Adipose tissue (tissue), 3 donors: ENCODE measurements around the gene FGF9. TPM values are rescaled to one million over a fixed set of nuclear protein-coding genes. Genes with fewer than 3 reads are reported as not detected.

Experiments
- H3K27ac ChIP-seq: one replicate; pipeline ENCODE4 v1.5.1; 2013; ENCODE audit warnings: low read depth, low read length
- WGBS, 3 donors: extraction: QIAGEN DNeasy Blood & Tissue Kit; methylation state at CpG; one replicate each; pipeline ENCODE4 v1.1.7; 2013; 5-methylcytosine and 5-hydroxymethylcytosine counted together
- polyA plus RNA-seq, 3 donors: library from polyadenylated mRNA; stranded (reverse); fragments of 200-250 nt; gene quantifications; one replicate each; pipeline ENCODE4 v1.2.3, GENCODE V29; 2013
- donor health status: healthy with polysubstance abuse.
- donor health status: Bipolar disorder and iron deficiency.
- donor health status: healthy.

Gene FGF9
- polyA plus RNA-seq, 3 donors, result 0.09 to 1.0 (median 0.18) TPM

- H3K27ac ChIP-seq, result no peak overlapping the region
- WGBS, 3 donors, result 63 to 70% (median 69%) methylated on average over 3 of the region's 3 CpGs
Measured at GRCh38 chr13:21696865-21697448, 26.1 kb downstream of the FGF9 start.

DNA sequence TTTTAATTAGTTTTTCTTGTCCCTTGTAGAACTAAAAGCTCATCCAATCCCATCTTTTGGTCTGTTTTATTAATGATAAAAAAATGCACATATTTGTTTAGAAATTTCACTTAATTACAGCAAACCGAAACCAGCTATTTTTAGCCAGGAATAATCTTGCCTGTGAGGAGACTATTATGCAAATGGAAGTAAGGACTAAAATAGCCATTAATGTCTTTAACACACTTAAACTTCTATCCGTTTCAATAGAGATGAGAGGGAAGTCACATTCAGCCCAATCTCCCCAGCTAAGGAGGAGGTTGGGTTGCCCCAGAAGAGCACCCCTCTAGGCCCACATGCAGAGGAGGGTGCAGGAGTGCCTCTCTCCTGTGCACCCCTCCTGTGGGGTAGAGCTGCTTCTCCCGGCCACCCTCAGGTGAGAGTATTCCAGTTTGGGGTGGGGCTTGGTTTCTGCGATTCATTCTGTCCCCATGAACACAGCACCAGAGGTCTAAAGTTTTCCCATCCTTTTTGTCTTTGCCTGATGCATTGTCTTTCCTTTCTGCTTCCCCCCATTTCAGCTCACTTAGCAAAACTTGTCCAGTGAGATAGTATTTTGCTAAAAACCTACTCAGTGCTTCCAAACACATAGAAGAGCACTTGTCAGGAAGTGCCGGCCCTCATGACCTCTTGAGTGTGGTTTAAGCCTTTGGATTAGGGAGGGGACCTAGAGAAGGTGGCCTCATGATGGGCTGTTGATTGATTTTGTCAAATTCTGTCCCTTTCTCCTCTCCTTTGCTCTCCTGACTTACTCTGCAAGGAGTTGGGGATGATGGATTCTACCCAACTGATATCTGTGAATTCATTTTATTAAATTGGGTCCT, 28.2 kb downstream of the FGF9 start:
- 68 to 85% (median 69%) methylated on average over 5 of the region's 5 CpGs for WGBS, 3 donors
- H3K27ac ChIP-seq, result no peak overlapping the region

GRCh38 chr13:21701460-21701859, 30.6 kb downstream of the FGF9 start:
- 87 to 91% (median 89%) methylated on average over 10 of the region's 10 CpGs for WGBS, 3 donors
- no peak overlapping the region for H3K27ac ChIP-seq

DNA sequence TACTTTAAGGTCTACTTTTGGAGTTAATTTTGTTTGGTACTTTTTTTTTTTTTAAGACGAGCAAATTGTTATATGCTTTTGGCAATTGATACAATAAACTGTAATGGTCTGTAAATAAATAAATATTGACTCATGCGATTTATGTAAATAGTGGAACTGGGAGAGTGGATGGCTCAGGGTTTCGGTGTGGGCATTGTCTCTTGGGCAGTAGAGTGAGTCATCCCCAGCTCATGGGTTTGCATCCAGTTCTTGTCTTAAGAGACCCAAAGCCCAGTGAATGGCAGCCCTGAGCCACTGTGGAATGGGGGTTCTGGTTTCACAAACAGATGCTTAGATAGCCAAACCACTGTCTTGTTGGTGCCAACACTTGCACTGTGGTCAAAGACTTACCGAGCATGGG, 33.0 kb downstream of the FGF9 start:
- H3K27ac ChIP-seq, result no peak overlapping the region
- 56 to 89% (median 89%) methylated on average over 4 of the region's 4 CpGs for WGBS, 3 donors

GRCh38 chr13:21707586-21707985, 36.7 kb downstream of the FGF9 start:
- 86 to 89% (median 88%) methylated on average over 3 of the region's 3 CpGs for WGBS, 3 donors

DNA sequence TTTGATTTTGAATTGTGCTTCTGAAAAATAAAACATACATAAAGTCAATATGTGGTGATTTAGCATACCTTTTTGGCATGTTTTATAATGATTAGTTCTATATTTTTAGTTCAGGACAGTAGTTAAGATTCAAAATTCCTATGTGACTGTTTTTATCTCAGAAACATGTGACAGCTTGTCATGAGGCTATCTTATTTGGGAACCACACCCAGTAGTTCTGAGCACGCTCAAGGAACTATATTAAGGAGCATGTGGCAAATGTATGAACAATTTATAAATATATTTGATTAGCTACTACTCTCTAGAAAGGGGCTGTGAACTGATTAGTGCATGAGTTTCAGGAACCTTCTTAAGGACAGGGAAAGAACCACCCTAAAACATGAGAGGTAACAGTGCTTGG, 38.8 kb downstream of the FGF9 start:
- 59 to 78% (median 77%) methylated on average over 1 of the region's 1 CpG for WGBS, 3 donors
- no peak overlapping the region for H3K27ac ChIP-seq

More at GRCh38 chr13:21707586-21707985, 36.7 kb downstream of the FGF9 start:
- no peak overlapping the region for H3K27ac ChIP-seq

DNA sequence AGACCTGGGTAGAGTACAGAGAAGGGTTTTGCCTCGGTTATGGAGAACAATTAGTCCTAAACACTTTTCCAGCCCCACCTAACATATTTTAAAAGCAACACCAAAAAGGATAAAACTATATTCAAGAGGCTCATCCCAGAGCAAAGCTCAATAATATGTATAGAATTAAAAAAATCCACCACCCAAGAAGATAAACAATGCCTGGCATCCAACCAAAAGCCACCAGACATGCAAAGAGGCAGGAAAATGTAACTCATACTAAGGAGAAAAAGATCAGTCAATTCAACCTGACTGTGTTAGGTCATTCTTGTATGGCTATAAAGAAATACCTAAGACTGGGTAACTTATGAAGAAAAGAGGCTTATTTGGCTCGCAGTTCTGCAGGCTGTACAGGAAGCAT, 39.3 kb downstream of the FGF9 start:
- no peak overlapping the region for H3K27ac ChIP-seq
- 75 to 82% (median 80%) methylated on average over 2 of the region's 2 CpGs for WGBS, 3 donors

GRCh38 chr13:21717817-21718216, 46.9 kb downstream of the FGF9 start:
- WGBS, 3 donors, result 55 to 61% (median 59%) methylated on average over 4 of the region's 4 CpGs
- H3K27ac ChIP-seq, result no peak overlapping the region

DNA sequence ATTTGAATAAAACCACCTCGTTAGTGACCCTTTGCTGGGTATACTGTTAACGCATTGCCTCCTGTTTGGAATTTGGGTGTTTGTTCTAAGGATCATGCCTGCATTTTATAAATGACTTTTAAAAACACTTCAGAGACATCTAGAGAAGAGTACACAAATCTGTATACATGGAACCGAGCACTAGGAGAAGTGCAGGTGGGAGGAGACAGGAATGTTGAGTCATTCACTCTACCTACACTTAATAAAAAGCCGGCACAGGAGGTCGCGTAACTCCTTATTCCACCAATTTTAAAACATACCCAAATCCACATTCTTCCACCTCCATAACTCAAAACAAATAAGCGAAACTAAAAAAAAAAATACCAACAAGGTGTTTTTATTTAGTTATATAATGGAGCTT, 48.6 kb downstream of the FGF9 start:
- H3K27ac ChIP-seq, result no peak overlapping the region
- 75 to 78% (median 76%) methylated on average over 7 of the region's 7 CpGs for WGBS, 3 donors

- WGBS, 3 donors, result 53 to 74% (median 54%) methylated on average over 17 of the region's 17 CpGs
- H3K27ac ChIP-seq, result no peak overlapping the region
Measured at GRCh38 chr13:21723807-21724505, 53.1 kb downstream of the FGF9 start.

GRCh38 chr13:21730186-21730880, 59.5 kb downstream of the FGF9 start:
- H3K27ac ChIP-seq, result no peak overlapping the region
- 73 to 85% (median 76%) methylated on average over 9 of the region's 9 CpGs for whole genome bisulfite sequencing, 3 donors

- WGBS, 3 donors, result 64 to 72% (median 71%) methylated on average over 9 of the region's 9 CpGs
- no peak overlapping the region for H3K27ac ChIP-seq
Measured at GRCh38 chr13:21733475-21734263, 62.8 kb downstream of the FGF9 start.

DNA sequence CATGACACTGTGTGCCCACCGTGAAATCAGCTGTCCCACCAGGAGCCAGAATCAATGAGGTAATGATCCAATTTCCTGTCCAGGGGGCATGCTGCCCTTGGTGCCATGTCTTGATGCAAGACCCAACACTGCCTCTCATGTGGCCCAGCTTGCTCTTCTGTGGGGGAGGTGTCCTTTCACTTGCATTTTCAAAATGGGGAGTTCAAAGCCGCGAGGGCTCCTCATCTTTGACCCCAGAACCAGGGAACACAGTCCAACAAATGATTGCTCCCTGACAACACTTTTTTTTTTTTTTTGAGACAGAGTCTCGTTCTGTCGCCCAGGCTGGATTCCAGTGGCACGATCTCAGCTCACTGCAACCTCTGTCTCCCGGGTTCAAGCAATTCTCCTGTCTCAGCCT, 64.1 kb downstream of the FGF9 start:
- WGBS, 3 donors, result 87 to 97% (median 91%) methylated on average over 4 to 7 of the region's 7 CpGs
- H3K27ac ChIP-seq, result no peak overlapping the region

DNA sequence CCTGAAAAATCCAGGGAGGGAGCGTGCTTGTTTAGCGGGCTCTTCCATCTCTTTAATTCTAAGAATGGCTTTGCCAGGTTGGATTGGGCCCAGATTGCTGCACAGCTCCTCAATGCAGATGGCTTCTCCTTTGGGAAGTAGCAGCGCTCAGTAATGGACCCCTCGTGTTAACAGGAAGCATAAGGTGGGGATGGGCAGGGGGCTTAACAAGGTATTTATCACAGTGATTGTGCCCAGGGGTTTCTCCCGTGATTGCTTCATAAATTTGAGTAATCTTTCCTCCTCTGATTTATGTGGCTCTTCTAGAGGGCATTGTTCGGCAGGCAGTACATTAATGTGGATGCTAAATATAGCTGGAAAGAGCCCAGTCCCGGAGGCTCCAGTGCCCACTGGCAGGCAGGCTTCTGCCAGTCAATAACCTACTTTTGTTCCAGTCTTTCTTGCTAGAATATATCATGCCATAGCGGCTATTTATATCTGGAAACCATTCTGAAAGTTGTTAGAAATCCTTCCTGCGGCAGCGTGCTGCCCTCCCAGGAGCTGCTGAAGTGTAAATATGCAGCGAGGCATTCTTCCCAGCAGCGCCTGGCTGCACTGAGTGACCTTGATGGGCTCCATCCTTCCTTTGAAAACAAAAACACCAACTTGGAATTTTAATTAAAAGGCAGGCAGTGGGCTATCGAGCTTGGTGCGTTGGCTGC, 65.0 kb downstream of the FGF9 start:
- H3K27ac ChIP-seq, result no peak overlapping the region
- WGBS, 3 donors, result 27 to 33% (median 28%) methylated on average over 14 of the region's 14 CpGs

DNA sequence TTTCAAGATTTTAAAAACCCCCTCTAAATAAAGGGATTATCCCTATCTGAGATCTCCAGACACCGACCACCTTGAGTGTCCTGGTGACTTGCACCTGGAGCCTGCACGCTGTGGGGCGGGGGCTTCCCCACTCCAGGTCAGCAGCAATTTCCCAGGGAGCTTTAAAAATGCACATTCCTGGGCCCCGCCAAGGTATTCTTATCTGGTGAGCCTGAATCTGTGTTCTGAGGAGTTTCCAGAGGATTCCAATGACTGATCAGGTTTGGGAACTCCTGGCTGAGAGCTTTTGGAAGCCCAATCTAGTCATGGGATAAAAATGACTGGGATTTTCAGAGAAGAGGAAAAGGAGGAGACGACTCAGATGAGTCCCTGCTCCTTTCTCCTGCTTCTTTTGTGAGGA, 66.1 kb downstream of the FGF9 start:
- no peak overlapping the region for H3K27ac ChIP-seq
- WGBS, 3 donors, result 81 to 91% (median 86%) methylated on average over 5 of the region's 5 CpGs

DNA sequence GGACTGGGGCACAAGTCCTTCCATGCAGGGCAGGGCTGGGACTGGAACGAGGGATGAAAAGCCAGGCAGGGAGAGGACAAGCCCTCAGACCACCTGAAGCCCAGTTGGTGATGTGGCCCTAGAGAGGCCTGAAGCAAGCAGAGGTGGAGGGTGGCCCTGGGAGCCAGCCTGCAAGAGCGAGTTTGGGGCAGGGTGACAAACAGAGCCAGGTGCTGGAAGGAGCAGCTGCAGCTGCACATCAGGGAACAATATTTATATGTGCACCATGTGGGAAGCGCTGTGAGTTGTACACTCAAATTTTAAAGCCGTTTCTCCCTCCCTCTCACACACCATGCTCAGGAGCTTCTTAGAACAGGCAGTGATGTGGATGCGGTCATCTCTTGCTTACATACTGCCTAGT, 67.8 kb downstream of the FGF9 start:
- WGBS, 3 donors, result 68 to 94% (median 88%) methylated on average over 5 of the region's 5 CpGs

GRCh38 chr13:21739771-21740170, 68.9 kb downstream of the FGF9 start:
- H3K27ac ChIP-seq, result no peak overlapping the region
- WGBS, 3 donors, result 46 to 62% (median 57%) methylated on average over 8 of the region's 8 CpGs

More for the DNA sequence above, 67.8 kb downstream of the FGF9 start:
- no peak overlapping the region for H3K27ac ChIP-seq
